ENCODE measurements around the gene PHLDB3. TPM values are rescaled to one million over a fixed set of nuclear protein-coding genes. Genes with fewer than 3 reads are reported as not detected.

PHLDB3 gene
- total RNA-seq, 1 experiment from 2014 or later, result 9.0 TPM

GRCh38 chr19:43454031-43454430 is 50.5 kb downstream of the PHLDB3 start:
- TF ChIP-seq EZH2 (IDR thresholded peaks at IDR 0.05; ENCODE audit: borderline replicate concordance, low read depth, low read length, poor library complexity, severe bottlenecking), result no peak
- TF ChIP-seq, protein P1, sequence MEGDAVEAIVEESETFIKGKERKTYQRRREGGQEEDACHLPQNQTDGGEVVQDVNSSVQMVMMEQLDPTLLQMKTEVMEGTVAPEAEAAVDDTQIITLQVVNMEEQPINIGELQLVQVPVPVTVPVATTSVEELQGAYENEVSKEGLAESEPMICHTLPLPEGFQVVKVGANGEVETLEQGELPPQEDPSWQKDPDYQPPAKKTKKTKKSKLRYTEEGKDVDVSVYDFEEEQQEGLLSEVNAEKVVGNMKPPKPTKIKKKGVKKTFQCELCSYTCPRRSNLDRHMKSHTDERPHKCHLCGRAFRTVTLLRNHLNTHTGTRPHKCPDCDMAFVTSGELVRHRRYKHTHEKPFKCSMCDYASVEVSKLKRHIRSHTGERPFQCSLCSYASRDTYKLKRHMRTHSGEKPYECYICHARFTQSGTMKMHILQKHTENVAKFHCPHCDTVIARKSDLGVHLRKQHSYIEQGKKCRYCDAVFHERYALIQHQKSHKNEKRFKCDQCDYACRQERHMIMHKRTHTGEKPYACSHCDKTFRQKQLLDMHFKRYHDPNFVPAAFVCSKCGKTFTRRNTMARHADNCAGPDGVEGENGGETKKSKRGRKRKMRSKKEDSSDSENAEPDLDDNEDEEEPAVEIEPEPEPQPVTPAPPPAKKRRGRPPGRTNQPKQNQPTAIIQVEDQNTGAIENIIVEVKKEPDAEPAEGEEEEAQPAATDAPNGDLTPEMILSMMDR (conservative IDR thresholded peaks at IDR 0.05; ENCODE audit: low read depth, low read length), result no peak
- H3K36me3 ChIP-seq (ENCODE audit: insufficient read depth, low read length, poor library complexity, severe bottlenecking), result no peaks in the 10 kb centered on the region
- H3K27ac ChIP-seq (ENCODE audit: low read depth, low read length, poor library complexity, severe bottlenecking), result no peak overlapping the region
- H3K4me3 ChIP-seq (ENCODE audit: low read depth, low read length, poor library complexity, severe bottlenecking), result no peak overlapping the region
- no peak for DNase-seq (ENCODE audit: low spot score)
- BruUV-seq (replicated peaks), result no TSS peak
- intact Hi-C loops (cut with micrococcal nuclease; ENCODE audit: unreplicated experiment), result no loop called here
- no peaks in the 10 kb centered on the region for H3K4me1 ChIP-seq (ENCODE audit: insufficient read depth, low read length, poor library complexity, severe bottlenecking)
- no peaks in the 10 kb centered on the region for H3K9me3 ChIP-seq (ENCODE audit: low read depth, low read length, poor library complexity, severe bottlenecking)
- CTCF ChIA-PET, result no interaction called here
- POLR2A ChIA-PET (ENCODE audit: low non-redundant PET), result no interaction called here
- no peaks in the 10 kb centered on the region for H3K27me3 ChIP-seq (replicated peaks; ENCODE audit: insufficient read depth, low read depth, low read length, poor library complexity)

- TF ChIP-seq, protein P1 (conservative IDR thresholded peaks at IDR 0.05; ENCODE audit: low read depth, low read length), result no peak
- no peak for TF ChIP-seq EZH2 (IDR thresholded peaks at IDR 0.05; ENCODE audit: borderline replicate concordance, low read depth, low read length, poor library complexity, severe bottlenecking)
- no peak for DNase-seq (ENCODE audit: low spot score)
- Histone ChIP-seq H3K27ac (ENCODE audit: low read depth, low read length, poor library complexity, severe bottlenecking) (no peak overlapping the region), H3K9me3 (ENCODE audit: low read depth, low read length, poor library complexity, severe bottlenecking) (no peaks in the 10 kb centered on the region), H3K4me1 (ENCODE audit: insufficient read depth, low read length, poor library complexity, severe bottlenecking) (no peaks in the 10 kb centered on the region), H3K4me3 (ENCODE audit: low read depth, low read length, poor library complexity, severe bottlenecking) (no peak overlapping the region), H3K27me3 (replicated peaks; ENCODE audit: insufficient read depth, low read depth, low read length, poor library complexity) (no peaks in the 10 kb centered on the region), H3K36me3 (ENCODE audit: insufficient read depth, low read length, poor library complexity, severe bottlenecking) (no peaks in the 10 kb centered on the region)
- intact Hi-C loops (cut with micrococcal nuclease; ENCODE audit: unreplicated experiment), result no loop called here
- CTCF ChIA-PET, result no interaction called here
- POLR2A ChIA-PET (ENCODE audit: low non-redundant PET), result no interaction called here
- no TSS peak for BruUV-seq (replicated peaks)
Measured at GRCh38 chr19:43452582-43452981, 52.0 kb downstream of the PHLDB3 start.

DNA sequence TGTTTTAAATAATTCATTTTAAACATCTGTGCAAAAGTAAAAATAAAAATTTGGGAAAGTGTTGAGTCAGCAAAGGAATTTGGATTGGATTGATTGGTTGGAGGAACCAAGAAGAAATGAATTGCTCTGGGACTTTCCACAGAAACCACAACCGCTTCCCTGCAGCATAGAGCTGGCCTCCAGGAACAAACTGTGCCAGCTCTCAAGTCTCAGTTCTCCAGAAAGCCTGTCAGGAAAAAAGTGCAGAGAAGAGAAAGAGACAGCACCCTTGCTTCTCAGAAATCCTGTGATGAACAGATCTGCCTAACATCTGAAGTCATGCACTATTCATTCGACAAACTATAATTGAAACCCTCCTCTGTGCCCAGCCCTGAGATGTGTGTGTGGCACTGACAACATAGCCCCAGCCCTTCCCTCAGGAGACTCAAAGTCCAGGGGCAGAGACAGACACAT is 54.0 kb downstream of the PHLDB3 start:
- Histone ChIP-seq H3K4me3 (ENCODE audit: low read depth, low read length, poor library complexity, severe bottlenecking) (no peak overlapping the region), H3K9me3 (ENCODE audit: low read depth, low read length, poor library complexity, severe bottlenecking) (no peaks in the 10 kb centered on the region), H3K27me3 (replicated peaks; ENCODE audit: insufficient read depth, low read depth, low read length, poor library complexity) (no peaks in the 10 kb centered on the region), H3K4me1 (ENCODE audit: insufficient read depth, low read length, poor library complexity, severe bottlenecking) (no peaks in the 10 kb centered on the region), H3K27ac (ENCODE audit: low read depth, low read length, poor library complexity, severe bottlenecking) (no peak overlapping the region), H3K36me3 (ENCODE audit: insufficient read depth, low read length, poor library complexity, severe bottlenecking) (no peaks in the 10 kb centered on the region)
- no TSS peak for BruUV-seq (replicated peaks)
- ChIA-PET CTCF (interaction anchor here (0.7 kb wide), 1 partner anchor 52 kb away, joined by 4 read pairs; no protein-coding TSS in a partner anchor), POLR2A (ENCODE audit: low non-redundant PET) (no interaction called here)
- TF ChIP-seq, protein P1 (conservative IDR thresholded peaks at IDR 0.05; ENCODE audit: low read depth, low read length), result no peak
- TF ChIP-seq EZH2 (IDR thresholded peaks at IDR 0.05; ENCODE audit: borderline replicate concordance, low read depth, low read length, poor library complexity, severe bottlenecking), result no peak
- intact Hi-C loops (cut with micrococcal nuclease; ENCODE audit: unreplicated experiment), result no loop called here
- DNase-seq (ENCODE audit: low spot score), result no peak

All from A673 (cell line).